A673 (cell line): ENCODE data around the gene CCDC9. TPM values are rescaled to one million over a fixed set of nuclear protein-coding genes. Genes with fewer than 3 reads are reported as not detected.
A peak's percentile ranks its signal among the peaks of the same experiment; 100 is the strongest.

Experiments
- BruUV-seq: library from RNA; stranded (reverse); fragments of 400-500 nt; replicated peaks from 2 replicates; lab custom pipeline; 2021; lab: Mats Ljungman, UMichigan
- CTCF ChIA-PET: fragments of 300-600 bp; sonication (Branson Sonifier 250); formaldehyde crosslinking; loops from one replicate; lab custom pipeline; 2022; ENCODE audit warnings: antibody characterized with exemption; lab: Charles Lee
- POLR2A ChIA-PET: fragments of 300-600 bp; sonication (Branson Sonifier 250); formaldehyde crosslinking; loops from one replicate; lab custom pipeline; 2022; ENCODE audit warnings: antibody characterized with exemption; ENCODE audit not compliant: low non-redundant PET; lab: Charles Lee
- DNase-seq: peaks from one replicate; pipeline ENCODE4 v3.0.0-alpha.2; 2015; ENCODE audit warnings: low spot score
- H3K27ac ChIP-seq: fragments of 200-600 bp; sonication (generic); 2 replicates; pipeline ENCODE4 v1.5.1; 2016; ENCODE audit warnings: mixed run types, low read depth, mild to moderate bottlenecking, mixed read lengths, antibody characterized with exemption, low read length; ENCODE audit not compliant: poor library complexity, severe bottlenecking
- H3K27me3 ChIP-seq: fragments of 200-600 bp; sonication (generic); replicated peaks from 2 replicates; pipeline ENCODE4 v1.6.1; 2017; ENCODE audit warnings: mixed run types, low read depth, mild to moderate bottlenecking, mixed read lengths, antibody characterized with exemption, low read length; ENCODE audit not compliant: insufficient read depth, poor library complexity
- H3K36me3 ChIP-seq: fragments of 200-600 bp; sonication (generic); 2 replicates; pipeline ENCODE4 v1.6.1; 2016; ENCODE audit warnings: mixed run types, mild to moderate bottlenecking, mixed read lengths, antibody characterized with exemption, low read length; ENCODE audit not compliant: insufficient read depth, poor library complexity, severe bottlenecking
- H3K4me1 ChIP-seq: fragments of 200-600 bp; sonication (generic); 2 replicates; pipeline ENCODE4 v1.6.1; 2017; ENCODE audit warnings: mixed run types, mild to moderate bottlenecking, mixed read lengths, antibody characterized with exemption, low read length; ENCODE audit not compliant: insufficient read depth, poor library complexity, severe bottlenecking
- H3K4me3 ChIP-seq: fragments of 200-600 bp; sonication (generic); 2 replicates; pipeline ENCODE4 v1.5.1; 2016; ENCODE audit warnings: low read depth, mixed run types, mild to moderate bottlenecking, mixed read lengths, low read length; ENCODE audit not compliant: poor library complexity, severe bottlenecking
- H3K9me3 ChIP-seq: fragments of 200-600 bp; sonication (generic); 2 replicates; pipeline ENCODE4 v1.6.1; 2016; ENCODE audit warnings: mixed run types, low read depth, mild to moderate bottlenecking, mixed read lengths, antibody characterized with exemption, low read length; ENCODE audit not compliant: poor library complexity, severe bottlenecking
- EZH2 ChIP-seq: fragments of 200-600 bp; sonication (generic); IDR thresholded peaks from 2 replicates; pipeline ENCODE4 v1.6.1; 2017; ENCODE audit warnings: borderline replicate concordance, low read depth, mild to moderate bottlenecking, mixed read lengths, antibody characterized with exemption, low read length; ENCODE audit not compliant: poor library complexity, severe bottlenecking
- intact Hi-C: fragments of 100-400 bp; cut with micrococcal nuclease; formaldehyde crosslinking; loops from one replicate; pipeline ENCODE4 v1.10.0; 2022; ENCODE audit not compliant: unreplicated experiment
- total RNA-seq: library from RNA; stranded (reverse); gene quantifications from 2 replicates; pipeline ENCODE4 v1.2.3, GENCODE V29; 2021
- TF ChIP-seq, protein P1 (sequence below): fragments of 300-800, 200-600 bp; sonication (generic); conservative IDR thresholded peaks from 2 replicates; pipeline ENCODE4 v1.5.1; 2017; ENCODE audit warnings: low read depth, mild to moderate bottlenecking, antibody characterized with exemption, low read length, moderate library complexity, mixed read lengths

Gene CCDC9
- total RNA-seq, 1 experiment from 2014 or later = 36.4 TPM

DNA sequence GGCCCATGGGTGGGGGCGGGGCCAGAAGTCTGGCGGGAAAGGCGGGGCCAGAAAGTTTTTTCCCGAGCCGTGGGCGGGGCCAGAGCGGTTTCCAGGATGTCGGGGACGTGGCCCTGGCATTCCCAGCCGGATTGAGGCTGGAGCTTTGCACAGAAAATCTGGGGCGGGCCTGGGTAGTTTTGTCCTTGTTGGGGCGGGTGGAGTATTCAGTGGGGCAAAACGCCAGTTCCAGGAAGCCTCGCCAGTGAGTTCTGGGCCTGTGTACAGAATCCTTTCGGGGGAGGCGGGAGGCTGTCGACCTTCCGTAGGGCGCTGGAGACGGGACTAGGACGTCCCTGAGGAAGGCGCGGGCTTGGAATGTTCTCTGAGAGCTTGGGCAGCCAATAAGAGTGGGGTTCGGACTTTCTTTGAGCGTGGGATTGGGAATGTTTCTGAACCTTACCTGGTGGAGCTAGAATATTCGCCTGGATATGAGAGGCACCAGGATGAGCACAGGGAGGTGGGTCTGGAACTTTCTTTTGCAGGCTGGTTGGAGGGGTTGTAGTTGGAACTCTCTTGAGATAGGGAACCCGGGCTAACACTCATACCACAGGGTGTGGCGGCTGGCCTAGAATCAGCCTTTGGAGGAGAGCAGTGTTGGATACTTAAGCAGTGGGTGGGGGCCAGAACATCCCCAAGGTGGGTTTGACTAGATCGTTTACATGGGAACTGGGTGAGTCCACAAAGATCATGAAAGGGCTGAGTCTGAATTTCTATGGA, 1.3 kb downstream of the CCDC9 start:
- POLR2A ChIA-PET = interaction anchor here (1.1 to 1.4 kb wide), 2 partner anchors 17 to 145 kb away, joined by 5 to 9 read pairs; partner anchors contain the start of genes INAFM1 and ZC3H4

DNA sequence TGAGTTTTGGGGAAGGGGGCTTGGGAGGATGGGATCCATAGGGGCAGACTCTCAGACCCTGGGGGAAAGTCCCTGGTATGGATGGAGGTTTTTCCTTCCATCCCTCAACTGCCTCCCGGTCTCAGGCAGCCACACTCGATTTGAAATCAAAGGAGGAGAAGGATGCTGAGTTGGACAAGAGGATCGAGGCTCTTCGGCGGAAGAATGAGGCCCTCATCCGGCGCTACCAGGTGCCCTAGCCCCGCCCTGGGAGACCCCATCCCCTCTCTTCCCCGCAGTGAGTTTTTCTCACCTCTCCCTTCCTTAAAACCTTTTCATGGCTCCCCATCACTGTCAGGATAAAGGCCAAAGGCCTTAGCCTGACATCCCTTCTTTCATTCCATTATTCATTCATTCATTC, 2.1 kb downstream of the CCDC9 start:
- Histone ChIP-seq H3K9me3 (no peaks in the 10 kb centered on the region), H3K27ac (peak overlapping the region; percentile 84), H3K27me3 (no peaks in the 10 kb centered on the region), H3K4me3 (peak overlapping the region; percentile 52), H3K4me1 (peaks cover 7% of the 10 kb centered on the region), H3K36me3 (peaks cover 31% of the 10 kb centered on the region)
- intact Hi-C loops = no loop called here
- ChIA-PET POLR2A (no interaction called here), CTCF (no interaction called here)
- no TSS peak for BruUV-seq
- TF ChIP-seq EZH2 = no peak
- TF ChIP-seq, protein P1, sequence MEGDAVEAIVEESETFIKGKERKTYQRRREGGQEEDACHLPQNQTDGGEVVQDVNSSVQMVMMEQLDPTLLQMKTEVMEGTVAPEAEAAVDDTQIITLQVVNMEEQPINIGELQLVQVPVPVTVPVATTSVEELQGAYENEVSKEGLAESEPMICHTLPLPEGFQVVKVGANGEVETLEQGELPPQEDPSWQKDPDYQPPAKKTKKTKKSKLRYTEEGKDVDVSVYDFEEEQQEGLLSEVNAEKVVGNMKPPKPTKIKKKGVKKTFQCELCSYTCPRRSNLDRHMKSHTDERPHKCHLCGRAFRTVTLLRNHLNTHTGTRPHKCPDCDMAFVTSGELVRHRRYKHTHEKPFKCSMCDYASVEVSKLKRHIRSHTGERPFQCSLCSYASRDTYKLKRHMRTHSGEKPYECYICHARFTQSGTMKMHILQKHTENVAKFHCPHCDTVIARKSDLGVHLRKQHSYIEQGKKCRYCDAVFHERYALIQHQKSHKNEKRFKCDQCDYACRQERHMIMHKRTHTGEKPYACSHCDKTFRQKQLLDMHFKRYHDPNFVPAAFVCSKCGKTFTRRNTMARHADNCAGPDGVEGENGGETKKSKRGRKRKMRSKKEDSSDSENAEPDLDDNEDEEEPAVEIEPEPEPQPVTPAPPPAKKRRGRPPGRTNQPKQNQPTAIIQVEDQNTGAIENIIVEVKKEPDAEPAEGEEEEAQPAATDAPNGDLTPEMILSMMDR = no peak
- DNase-seq = no peak

More for the DNA sequence above, 1.3 kb downstream of the CCDC9 start:
- Histone ChIP-seq H3K4me3 (peak overlapping the region; percentile 52), H3K36me3 (peaks cover 30% of the 10 kb centered on the region), H3K27ac (peak overlapping the region; percentile 84), H3K4me1 (peaks cover 7% of the 10 kb centered on the region), H3K9me3 (no peaks in the 10 kb centered on the region), H3K27me3 (no peaks in the 10 kb centered on the region)
- CTCF ChIA-PET = interaction anchor here (0.6 kb wide), 1 partner anchor 541 kb away, joined by 6 read pairs; the partner anchor contains the start of gene PRKD2
- TSS peak; percentile 75 for BruUV-seq
- intact Hi-C loops = loop anchor here (1.0 kb wide), 1 partner anchor 16 kb away; no protein-coding TSS in a partner anchor
- TF ChIP-seq EZH2 = no peak
- DNase-seq = no peak

DNA sequence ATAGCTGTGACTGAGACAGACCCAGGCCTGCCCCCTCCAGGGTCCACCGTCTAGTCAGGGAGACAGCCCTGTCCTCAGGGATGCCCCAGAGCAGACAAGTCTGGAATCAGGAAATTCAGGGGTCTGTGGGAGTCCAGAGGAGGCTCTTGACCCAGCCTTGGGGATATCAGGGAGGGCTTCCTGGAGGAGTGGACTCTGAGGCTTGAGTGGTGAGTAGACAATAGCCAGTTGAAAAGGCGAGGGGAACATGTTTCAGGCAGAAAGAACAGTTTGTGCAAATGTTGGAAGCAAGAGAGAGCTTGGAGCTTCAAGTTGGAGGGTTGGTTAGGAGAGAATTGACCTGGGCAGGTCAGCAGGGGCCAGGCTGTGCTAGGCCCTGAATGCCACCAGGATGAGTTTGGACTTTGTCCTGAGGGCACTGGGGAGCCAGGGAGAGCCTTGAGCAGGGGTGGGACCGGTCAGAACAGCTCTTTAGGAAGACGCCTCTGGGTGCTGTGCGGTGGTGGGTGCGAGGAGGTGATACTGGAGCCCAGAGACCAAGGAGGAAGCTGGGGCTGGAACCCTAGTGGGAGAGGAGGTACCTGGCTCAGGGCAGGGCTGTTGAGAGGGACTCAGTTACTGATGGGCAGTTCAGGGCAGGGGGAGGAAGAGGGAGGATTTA, 2.7 kb downstream of the CCDC9 start:
- Histone ChIP-seq H3K27me3 (no peaks in the 10 kb centered on the region), H3K9me3 (no peaks in the 10 kb centered on the region), H3K4me3 (no peak overlapping the region), H3K36me3 (peaks cover 31% of the 10 kb centered on the region), H3K4me1 (peaks cover 7% of the 10 kb centered on the region), H3K27ac (peak overlapping the region; percentile 37)
- DNase-seq = no peak
- ChIA-PET CTCF (no interaction called here), POLR2A (no interaction called here)
- no TSS peak for BruUV-seq
- intact Hi-C loops = no loop called here
- no peak for TF ChIP-seq EZH2
- TF ChIP-seq, protein P1 = no peak
